WTC11 (cell line): ENCODE measurements around the gene CASP8. TPM values are rescaled to one million over a fixed set of nuclear protein-coding genes. Genes with fewer than 3 reads are reported as not detected.

Source experiments
- ATAC-seq: fragments of 200-7000 bp; cut with Tn5 transposase; 2 replicates; pipeline ENCODE4 v1.10.0; 2021; ENCODE audit warnings: mild to moderate bottlenecking, moderate library complexity
- CTCF ChIA-PET: fragments of 300-600 bp; sonication (Branson Sonifier 250); formaldehyde crosslinking; loops from one replicate; lab custom pipeline; 2021; ENCODE audit warnings: antibody characterized with exemption; lab: Charles Lee
- POLR2A ChIA-PET: fragments of 350-600 bp; sonication (Branson Sonifier 250); formaldehyde crosslinking; loops from one replicate; lab custom pipeline; 2021; ENCODE audit warnings: antibody characterized with exemption; lab: Charles Lee
- DNase-seq: peaks from one replicate; pipeline ENCODE4 v3.0.0; 2021; ENCODE audit warnings: low spot score
- H3K27ac Mint-ChIP-seq: 2 replicates; pipeline ENCODE4 v1.8.0; 2021; ENCODE audit warnings: mixed read lengths
- H3K27me3 Mint-ChIP-seq: 2 replicates; pipeline ENCODE4 v1.8.0; 2021; ENCODE audit warnings: low read depth, mild to moderate bottlenecking, moderate library complexity, mixed read lengths
- H3K36me3 Mint-ChIP-seq: 2 replicates; pipeline ENCODE4 v1.8.0; 2021; ENCODE audit warnings: mixed read lengths
- H3K4me1 Mint-ChIP-seq: 2 replicates; pipeline ENCODE4 v1.8.0; 2022; ENCODE audit warnings: mixed read lengths
- H3K4me3 Mint-ChIP-seq: 2 replicates; pipeline ENCODE4 v1.8.0; 2021; ENCODE audit warnings: mild to moderate bottlenecking, moderate library complexity, mixed read lengths
- H3K9me3 Mint-ChIP-seq: 2 replicates; pipeline ENCODE4 v1.8.0; 2021; ENCODE audit warnings: mixed read lengths
- AR ChIP-seq: fragments of 250-450 bp; sonication (Bioruptor Pico); IDR thresholded peaks from 2 replicates; pipeline ENCODE4 v1.9.0; 2021; ENCODE audit warnings: mild to moderate bottlenecking
- ARID4B ChIP-seq: sonication (generic); formaldehyde crosslinking; IDR thresholded peaks from 2 replicates; pipeline ENCODE4 v1.8.0; 2023; ENCODE audit warnings: missing genetic modification reagents, mild to moderate bottlenecking, borderline replicate concordance
- E2F1 ChIP-seq: sonication (generic); formaldehyde crosslinking; IDR thresholded peaks from 2 replicates; pipeline ENCODE4 v1.8.0; 2022; ENCODE audit warnings: mild to moderate bottlenecking, missing genetic modification reagents
- ESRRA ChIP-seq: sonication (generic); formaldehyde crosslinking; IDR thresholded peaks from 2 replicates; pipeline ENCODE4 v1.8.1; 2022; ENCODE audit warnings: mild to moderate bottlenecking, missing genetic modification reagents, borderline replicate concordance
- ETV6 ChIP-seq: sonication (generic); formaldehyde crosslinking; IDR thresholded peaks from 2 replicates; pipeline ENCODE4 v1.8.1; 2022; ENCODE audit warnings: mild to moderate bottlenecking, missing genetic modification reagents
- FOXJ3 ChIP-seq: sonication (generic); formaldehyde crosslinking; IDR thresholded peaks from 2 replicates; pipeline ENCODE4 v1.9.0; 2021; ENCODE audit warnings: missing genetic modification reagents, mild to moderate bottlenecking, borderline replicate concordance
- GABPB1 ChIP-seq: sonication (generic); formaldehyde crosslinking; IDR thresholded peaks from 2 replicates; pipeline ENCODE4 v1.8.1; 2023; ENCODE audit warnings: mild to moderate bottlenecking, missing genetic modification reagents
- GTF2I ChIP-seq: fragments of 250-450 bp; sonication (Bioruptor Pico); conservative IDR thresholded peaks from 2 replicates; pipeline ENCODE4 v1.4.0; 2021; ENCODE audit warnings: mild to moderate bottlenecking
- IRF2 ChIP-seq: sonication (generic); formaldehyde crosslinking; IDR thresholded peaks from 2 replicates; pipeline ENCODE4 v1.8.0; 2022; ENCODE audit warnings: low read depth, missing genetic modification reagents, borderline replicate concordance
- NR3C1 ChIP-seq: sonication (generic); formaldehyde crosslinking; conservative IDR thresholded peaks from 2 replicates; pipeline ENCODE4 v1.8.1; 2023; ENCODE audit warnings: low read depth, mild to moderate bottlenecking, missing genetic modification reagents
- ZBTB21 ChIP-seq: sonication (generic); formaldehyde crosslinking; IDR thresholded peaks from 2 replicates; pipeline ENCODE4 v1.8.1; 2023; ENCODE audit warnings: mild to moderate bottlenecking, missing genetic modification reagents, borderline replicate concordance
- ZNF232 ChIP-seq: sonication (generic); formaldehyde crosslinking; IDR thresholded peaks from 2 replicates; pipeline ENCODE4 v1.8.0; 2022; ENCODE audit warnings: mild to moderate bottlenecking, missing genetic modification reagents
- total RNA-seq: library from RNA; stranded (reverse); gene quantifications from 3 replicates; pipeline ENCODE4 v1.2.3, GENCODE V29; 2021
- TF ChIP-seq, protein P1 (sequence below): sonication (generic); formaldehyde crosslinking; IDR thresholded peaks from 2 replicates; pipeline ENCODE4 v1.8.1; 2023; ENCODE audit warnings: mild to moderate bottlenecking, moderate library complexity, missing genetic modification reagents
- TF ChIP-seq, protein P2 (sequence below): sonication (generic); formaldehyde crosslinking; IDR thresholded peaks from 2 replicates; pipeline ENCODE4 v1.8.1; 2022; ENCODE audit warnings: low read depth, missing genetic modification reagents, borderline replicate concordance

CASP8 gene
- total RNA-seq, 1 experiment from 2014 or later: 4.4 TPM

GRCh38 chr2:201267278-201268030, 7.1 kb downstream of the CASP8 start:
- H3K36me3 Mint-ChIP-seq: no peaks in the 10 kb centered on the region
- H3K4me1 Mint-ChIP-seq: no peaks in the 10 kb centered on the region
- no peak overlapping the region for H3K27ac Mint-ChIP-seq
- POLR2A ChIA-PET: no interaction called here
- H3K9me3 Mint-ChIP-seq: no peaks in the 10 kb centered on the region
- no peak for DNase-seq
- no peak for TF ChIP-seq ARID4B (CRISPR knock-in tag)
- TF ChIP-seq E2F1: no peak
- no peak for TF ChIP-seq ZBTB21 (CRISPR knock-in tag)
- TF ChIP-seq ETV6 (CRISPR knock-in tag): no peak
- TF ChIP-seq, protein P1, sequence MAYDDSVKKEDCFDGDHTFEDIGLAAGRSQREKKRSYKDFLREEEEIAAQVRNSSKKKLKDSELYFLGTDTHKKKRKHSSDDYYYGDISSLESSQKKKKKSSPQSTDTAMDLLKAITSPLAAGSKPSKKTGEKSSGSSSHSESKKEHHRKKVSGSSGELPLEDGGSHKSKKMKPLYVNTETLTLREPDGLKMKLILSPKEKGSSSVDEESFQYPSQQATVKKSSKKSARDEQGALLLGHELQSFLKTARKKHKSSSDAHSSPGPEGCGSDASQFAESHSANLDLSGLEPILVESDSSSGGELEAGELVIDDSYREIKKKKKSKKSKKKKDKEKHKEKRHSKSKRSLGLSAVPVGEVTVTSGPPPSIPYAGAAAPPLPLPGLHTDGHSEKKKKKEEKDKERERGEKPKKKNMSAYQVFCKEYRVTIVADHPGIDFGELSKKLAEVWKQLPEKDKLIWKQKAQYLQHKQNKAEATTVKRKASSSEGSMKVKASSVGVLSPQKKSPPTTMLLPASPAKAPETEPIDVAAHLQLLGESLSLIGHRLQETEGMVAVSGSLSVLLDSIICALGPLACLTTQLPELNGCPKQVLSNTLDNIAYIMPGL (CRISPR knock-in tag): no peak
- TF ChIP-seq, protein P2, sequence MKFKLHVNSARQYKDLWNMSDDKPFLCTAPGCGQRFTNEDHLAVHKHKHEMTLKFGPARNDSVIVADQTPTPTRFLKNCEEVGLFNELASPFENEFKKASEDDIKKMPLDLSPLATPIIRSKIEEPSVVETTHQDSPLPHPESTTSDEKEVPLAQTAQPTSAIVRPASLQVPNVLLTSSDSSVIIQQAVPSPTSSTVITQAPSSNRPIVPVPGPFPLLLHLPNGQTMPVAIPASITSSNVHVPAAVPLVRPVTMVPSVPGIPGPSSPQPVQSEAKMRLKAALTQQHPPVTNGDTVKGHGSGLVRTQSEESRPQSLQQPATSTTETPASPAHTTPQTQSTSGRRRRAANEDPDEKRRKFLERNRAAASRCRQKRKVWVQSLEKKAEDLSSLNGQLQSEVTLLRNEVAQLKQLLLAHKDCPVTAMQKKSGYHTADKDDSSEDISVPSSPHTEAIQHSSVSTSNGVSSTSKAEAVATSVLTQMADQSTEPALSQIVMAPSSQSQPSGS (CRISPR knock-in tag): no peak
- TF ChIP-seq IRF2 (CRISPR knock-in tag): no peak
- no peak overlapping the region for H3K4me3 Mint-ChIP-seq
- CTCF ChIA-PET: interaction anchor here (0.8 to 1.5 kb wide), 2 partner anchors 9 to 35 kb away, joined by 3 to 5 read pairs; no protein-coding TSS in a partner anchor
- no peak for ATAC-seq
- H3K27me3 Mint-ChIP-seq: no peaks in the 10 kb centered on the region

DNA sequence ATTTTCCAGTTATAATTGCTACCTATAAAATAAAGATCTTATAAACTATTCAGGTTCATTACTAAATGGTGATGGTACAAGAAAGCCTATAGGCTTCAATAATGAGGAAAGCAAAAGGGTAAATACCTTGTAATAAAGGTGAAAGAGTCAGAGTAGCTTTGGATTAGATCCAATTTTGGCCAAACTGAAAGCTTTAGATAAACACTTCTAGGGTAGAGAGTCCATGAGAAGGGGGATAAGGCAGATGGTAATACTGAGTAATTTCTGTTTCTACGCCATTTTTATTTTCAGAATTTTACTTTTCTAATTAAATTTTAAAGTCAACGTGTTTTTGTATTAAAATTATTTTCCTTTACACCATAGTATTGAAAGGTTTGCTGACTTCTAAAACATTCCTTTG, 9.4 kb downstream of the CASP8 start:
- ChIA-PET POLR2A (no interaction called here), CTCF (interaction anchor here (0.9 to 1.6 kb wide), 2 partner anchors 38 to 74 kb away, joined by 3 to 4 read pairs; no protein-coding TSS in a partner anchor)
- no peaks in the 10 kb centered on the region for H3K36me3 Mint-ChIP-seq
- ATAC-seq (no peak), DNase-seq (no peak)
- H3K4me1 Mint-ChIP-seq: no peaks in the 10 kb centered on the region
- H3K27me3 Mint-ChIP-seq: no peaks in the 10 kb centered on the region
- no peak overlapping the region for H3K4me3 Mint-ChIP-seq
- no peak overlapping the region for H3K27ac Mint-ChIP-seq
- no peak for TF ChIP-seq AR (CRISPR knock-in tag)
- TF ChIP-seq GTF2I: no peak
- TF ChIP-seq FOXJ3: no peak
- no peak for TF ChIP-seq NR3C1 (CRISPR knock-in tag)
- TF ChIP-seq GABPB1 (CRISPR knock-in tag): no peak
- no peak for TF ChIP-seq ESRRA (CRISPR knock-in tag)
- no peak for TF ChIP-seq ZNF232
- no peaks in the 10 kb centered on the region for H3K9me3 Mint-ChIP-seq
